Natural killer cell (primary cell): ENCODE data around the gene CAPN5. TPM values are rescaled to one million over a fixed set of nuclear protein-coding genes. Genes with fewer than 3 reads are reported as not detected.

Experiments
- ATAC-seq, 3 donors: fragments of 150-1000 bp in 2 of 3; fragments of 200-7000 bp in 1 of 3; cut with Tn5 transposase; 1 replicate in 1 of 3; 2 replicates in 2 of 3; pipeline ENCODE4 v1.10.0; 2021; ENCODE audit warnings: mild to moderate bottlenecking in 2 of 3, moderate library complexity in 2 of 3
- DNase-seq, 2 donors: peaks; one replicate each; pipeline versions ENCODE4 v3.0.0 to v3.0.0-alpha.2; 2013 to 2021; ENCODE audit warnings: mixed read lengths in 1 of 2
- H3K27ac ChIP-seq: one replicate; pipeline ENCODE4 v1.5.1; 2013; ENCODE audit warnings: mild to moderate bottlenecking, low read length
- H3K27me3 ChIP-seq: one replicate; pipeline ENCODE4 v1.6.1; 2013; ENCODE audit warnings: low read length; ENCODE audit not compliant: control insufficient read depth, insufficient read depth
- H3K36me3 ChIP-seq: one replicate; pipeline ENCODE4 v1.6.1; 2013; ENCODE audit warnings: low read length; ENCODE audit not compliant: control insufficient read depth, insufficient read depth
- H3K4me1 ChIP-seq: one replicate; pipeline ENCODE4 v1.6.1; 2013; ENCODE audit warnings: low read length; ENCODE audit not compliant: control insufficient read depth, insufficient read depth
- H3K4me3 ChIP-seq: one replicate; pipeline ENCODE4 v1.5.1; 2013; ENCODE audit warnings: low read length
- H3K9me3 ChIP-seq: one replicate; pipeline ENCODE4 v1.6.1; 2013; ENCODE audit warnings: low read length; ENCODE audit not compliant: control insufficient read depth, insufficient read depth
- H3K27ac Mint-ChIP-seq, 2 donors: one replicate each; pipeline ENCODE4 v1.8.0; 2022; ENCODE audit warnings: mild to moderate bottlenecking in 2 of 2, mixed read lengths in 2 of 2, moderate library complexity in 1 of 2
- H3K27me3 Mint-ChIP-seq, 2 donors: one replicate each; pipeline ENCODE4 v1.8.0; 2022; ENCODE audit warnings: low read depth in 2 of 2, mixed read lengths in 2 of 2
- H3K36me3 Mint-ChIP-seq: one replicate; pipeline ENCODE4 v1.8.0; 2022; ENCODE audit warnings: mixed read lengths
- H3K4me1 Mint-ChIP-seq, 2 donors: one replicate each; pipeline ENCODE4 v1.8.0; 2022; ENCODE audit warnings: mixed read lengths in 2 of 2
- H3K4me3 Mint-ChIP-seq: one replicate; pipeline ENCODE4 v1.8.0; 2022; ENCODE audit warnings: mild to moderate bottlenecking, moderate library complexity, mixed read lengths
- H3K9me3 Mint-ChIP-seq, 2 donors: one replicate each; pipeline ENCODE4 v1.8.0; 2022; ENCODE audit warnings: mixed read lengths in 2 of 2
- WGBS: methylation state at CpG from one replicate; pipeline ENCODE4 v1.1.7; 2013; ENCODE audit warnings: missing lambda C conversion rate; ENCODE audit not compliant: insufficient coverage; 5-methylcytosine and 5-hydroxymethylcytosine counted together
- intact Hi-C: fragments of 100-400 bp; cut with micrococcal nuclease; formaldehyde crosslinking; loops from one replicate; pipeline ENCODE4 v1.14.2; 2022
- total RNA-seq, 4 donors: library from RNA; stranded (reverse); fragments of 120-200 nt in 1 of 4; gene quantifications; one replicate each; pipeline versions ENCODE4 v1.2.3 to v1.2.4, GENCODE V29; 2013 to 2022
- TF ChIP-seq, protein P1 (sequence below): fragments of 200-600 bp; IDR thresholded peaks from one replicate; pipeline ENCODE4 v1.8.0; 2022; ENCODE audit warnings: antibody characterized with exemption

CAPN5 gene
- total RNA-seq, 3 donors from 2014 or later (not counting 1 experiment from before 2014, with no cell fraction given) = 32.3 to 34.5 (median 34.3) TPM

DNA sequence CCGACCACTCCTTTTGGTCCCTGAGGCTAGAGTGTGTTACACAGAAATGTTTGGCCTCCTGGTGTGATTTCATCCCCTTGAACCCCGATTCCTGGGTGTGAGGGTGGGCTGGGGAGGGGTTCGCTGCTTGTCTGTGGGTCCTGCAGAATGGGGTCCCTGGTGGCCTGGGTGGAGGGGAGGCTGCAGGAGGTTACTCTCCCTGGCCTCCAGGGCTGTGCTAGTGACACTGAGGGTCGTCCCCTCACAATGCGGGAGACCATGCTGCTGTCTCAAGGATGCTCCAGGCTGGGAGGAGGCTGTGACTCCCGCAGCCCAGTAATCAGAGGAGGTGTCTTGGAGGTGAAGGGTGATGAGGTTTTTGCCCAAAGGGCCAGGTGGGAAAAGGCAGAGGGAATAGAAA, 18.9 kb downstream of the CAPN5 start:
- no peaks in the 10 kb centered on the region for H3K36me3 ChIP-seq
- Mint-ChIP-seq H3K27me3 (no peaks in the 10 kb centered on the region), H3K4me1 (peaks cover 13 to 34% of the 10 kb centered on the region in 2 donors), H3K9me3 (no peaks in the 10 kb centered on the region), H3K36me3 (no peaks in the 10 kb centered on the region), H3K27ac (no peak overlapping the region), H3K4me3 (no peak overlapping the region)
- H3K27ac ChIP-seq = no peak overlapping the region
- peaks cover 32% of the 10 kb centered on the region for H3K4me1 ChIP-seq
- no peaks in the 10 kb centered on the region for H3K9me3 ChIP-seq
- ATAC-seq (no peak), DNase-seq (no peak)
- intact Hi-C loops = no loop called here
- H3K4me3 ChIP-seq = no peak overlapping the region
- TF ChIP-seq, protein P1, sequence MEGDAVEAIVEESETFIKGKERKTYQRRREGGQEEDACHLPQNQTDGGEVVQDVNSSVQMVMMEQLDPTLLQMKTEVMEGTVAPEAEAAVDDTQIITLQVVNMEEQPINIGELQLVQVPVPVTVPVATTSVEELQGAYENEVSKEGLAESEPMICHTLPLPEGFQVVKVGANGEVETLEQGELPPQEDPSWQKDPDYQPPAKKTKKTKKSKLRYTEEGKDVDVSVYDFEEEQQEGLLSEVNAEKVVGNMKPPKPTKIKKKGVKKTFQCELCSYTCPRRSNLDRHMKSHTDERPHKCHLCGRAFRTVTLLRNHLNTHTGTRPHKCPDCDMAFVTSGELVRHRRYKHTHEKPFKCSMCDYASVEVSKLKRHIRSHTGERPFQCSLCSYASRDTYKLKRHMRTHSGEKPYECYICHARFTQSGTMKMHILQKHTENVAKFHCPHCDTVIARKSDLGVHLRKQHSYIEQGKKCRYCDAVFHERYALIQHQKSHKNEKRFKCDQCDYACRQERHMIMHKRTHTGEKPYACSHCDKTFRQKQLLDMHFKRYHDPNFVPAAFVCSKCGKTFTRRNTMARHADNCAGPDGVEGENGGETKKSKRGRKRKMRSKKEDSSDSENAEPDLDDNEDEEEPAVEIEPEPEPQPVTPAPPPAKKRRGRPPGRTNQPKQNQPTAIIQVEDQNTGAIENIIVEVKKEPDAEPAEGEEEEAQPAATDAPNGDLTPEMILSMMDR = no peak
- 92% methylated on average over 6 of the region's 6 CpGs for WGBS
- no peaks in the 10 kb centered on the region for H3K27me3 ChIP-seq

DNA sequence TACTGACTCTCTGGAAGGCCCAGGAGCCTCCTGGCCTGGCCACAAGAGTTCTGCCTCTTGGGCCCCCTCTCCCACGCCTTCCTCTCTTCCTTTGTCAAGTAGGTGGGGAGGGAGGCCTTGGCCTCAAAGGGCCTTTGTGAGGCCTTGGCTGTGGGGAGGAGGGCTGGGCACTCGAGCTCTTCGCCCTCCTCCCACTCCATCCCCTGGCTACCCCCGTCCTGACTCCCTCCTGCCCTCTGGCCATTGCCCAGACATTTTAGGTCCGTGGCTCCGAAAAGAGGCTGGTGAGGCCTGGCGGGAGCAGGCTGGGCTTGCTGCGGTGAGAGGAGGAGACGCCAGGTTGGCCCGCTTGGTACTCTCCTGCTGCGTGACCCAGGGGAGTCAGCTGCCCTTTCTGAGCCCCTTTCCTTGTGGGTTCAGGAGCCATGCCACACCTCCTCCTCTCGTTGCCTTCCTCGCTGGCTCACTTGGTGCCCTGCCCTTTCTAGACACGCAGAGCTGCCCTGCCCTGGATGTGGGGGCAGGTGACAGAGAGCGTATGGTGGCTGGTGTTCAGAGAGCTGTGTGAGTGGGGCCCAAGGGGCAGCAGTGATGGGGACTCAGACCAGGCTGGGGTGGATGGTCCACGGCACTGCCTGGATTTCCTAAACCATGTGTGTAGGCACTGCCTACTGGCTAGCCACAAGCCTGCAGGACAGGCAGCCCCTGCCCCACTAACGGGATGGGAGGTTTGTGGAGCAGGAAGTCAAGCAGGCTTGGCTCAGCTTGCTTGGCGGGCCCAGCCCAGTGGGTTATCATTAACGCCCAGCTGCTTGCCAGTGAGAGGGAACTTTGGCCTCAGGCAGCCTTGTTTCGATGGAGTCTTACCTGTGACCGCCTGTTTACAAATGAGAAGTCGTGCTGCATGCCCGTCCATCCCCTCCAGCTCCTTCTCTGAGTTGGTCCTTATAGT, 20.0 kb downstream of the CAPN5 start:
- Histone ChIP-seq H3K27me3 (no peaks in the 10 kb centered on the region), H3K27ac (no peak overlapping the region), H3K36me3 (no peaks in the 10 kb centered on the region), H3K9me3 (no peaks in the 10 kb centered on the region), H3K4me1 (peaks cover 21% of the 10 kb centered on the region), H3K4me3 (no peak overlapping the region)
- DNase-seq (no peak), ATAC-seq (no peak)
- TF ChIP-seq, protein P1 = no peak
- Mint-ChIP-seq H3K27me3 (no peaks in the 10 kb centered on the region), H3K36me3 (no peaks in the 10 kb centered on the region), H3K9me3 (no peaks in the 10 kb centered on the region), H3K4me1 (peaks cover 16 to 29% of the 10 kb centered on the region in 2 donors), H3K4me3 (no peak overlapping the region), H3K27ac (no peak overlapping the region)
- WGBS = 86% methylated on average over 22 of the region's 23 CpGs
- intact Hi-C loops = no loop called here

- H3K36me3 ChIP-seq = no peaks in the 10 kb centered on the region
- Mint-ChIP-seq H3K27me3 (no peaks in the 10 kb centered on the region), H3K36me3 (no peaks in the 10 kb centered on the region), H3K9me3 (no peaks in the 10 kb centered on the region), H3K27ac (no peak overlapping the region), H3K4me1 (peaks cover 7 to 19% of the 10 kb centered on the region in 2 donors), H3K4me3 (no peak overlapping the region)
- H3K27me3 ChIP-seq = no peaks in the 10 kb centered on the region
- WGBS = 93% methylated on average over 9 of the region's 9 CpGs
- ATAC-seq (no peak), DNase-seq (no peak)
- no peak overlapping the region for H3K27ac ChIP-seq
- no peak overlapping the region for H3K4me3 ChIP-seq
- H3K4me1 ChIP-seq = peaks cover 11% of the 10 kb centered on the region
- H3K9me3 ChIP-seq = no peaks in the 10 kb centered on the region
- intact Hi-C loops = no loop called here
- TF ChIP-seq, protein P1 = no peak
These were observed 21.0 kb downstream of the CAPN5 start for GRCh38 chr11:77087723-77088225.
